GM18519 (cell line): ENCODE results near the gene VSIG10L.
A peak's percentile ranks its signal among the peaks of the same experiment; 100 is the strongest.

Experiments
- ATAC-seq: cut with Tn5 transposase; IDR thresholded peaks from one replicate; pipeline ENCODE4 v1.9.1; 2021; ENCODE audit warnings: mild to moderate bottlenecking, moderate library complexity; ENCODE audit not compliant: unreplicated experiment, low FRiP score

The VSIG10L gene

GRCh38 chr19:51341976-51342580, at the start of gene VSIG10L:
Gene VSIG10L (minus strand): TSS chr19:51342139. CDS start chr19:51342124, 15 bp downstream.
- ATAC-seq: no peak

GRCh38 chr19:51391073-51391611, 49.2 kb upstream of the VSIG10L start:
- no peak for ATAC-seq

DNA sequence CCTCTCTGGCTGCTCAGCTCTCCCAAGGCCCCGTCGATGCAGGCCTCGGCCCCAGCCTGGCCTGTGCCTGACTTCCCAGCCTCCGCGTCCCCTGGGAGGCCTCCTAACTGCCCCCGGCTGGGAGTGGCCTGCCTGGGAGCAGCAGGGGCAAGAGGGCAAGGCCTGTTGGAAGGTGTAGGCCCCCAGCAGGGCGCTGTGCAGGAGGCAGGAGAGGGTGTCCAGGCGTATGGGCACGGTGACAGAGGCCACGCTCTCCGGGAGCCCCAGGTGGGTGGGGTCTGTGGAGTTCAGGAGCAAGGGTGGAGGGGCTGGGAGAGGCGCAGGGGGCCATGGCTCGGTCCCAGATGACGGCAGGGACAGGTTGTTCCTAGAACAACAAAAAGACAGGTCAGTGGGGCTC, 47.2 kb upstream of the VSIG10L start:
- no peak for ATAC-seq

DNA sequence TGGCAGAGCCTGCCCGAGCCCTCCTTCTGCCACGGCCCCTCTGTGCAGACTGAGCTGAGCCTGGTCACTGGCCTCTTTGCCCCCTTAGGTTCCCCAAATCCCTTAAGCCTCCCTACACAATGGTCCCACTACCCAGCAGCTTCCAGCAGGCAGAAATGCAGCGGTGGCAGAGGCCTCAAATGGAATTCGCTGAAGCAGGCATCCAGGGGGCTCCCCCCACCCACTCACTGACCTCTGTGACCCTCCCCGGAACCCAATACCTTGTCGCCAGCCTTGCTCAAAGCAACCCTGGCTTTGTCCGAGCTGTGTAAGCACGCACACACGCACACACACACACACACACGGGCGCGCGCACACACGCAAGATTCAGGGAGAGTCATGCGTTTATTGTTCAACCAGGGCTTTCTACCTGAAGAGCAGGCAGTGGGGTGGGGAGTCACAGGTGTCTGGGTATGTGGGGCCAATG, 46.0 kb upstream of the VSIG10L start, which contains the start of gene LIM2:
Gene LIM2 (minus strand): TSS at position 51 of the 466 bp plus-strand sequence. CDS start 531 bp downstream, outside the sequence.
- no peak for ATAC-seq

DNA sequence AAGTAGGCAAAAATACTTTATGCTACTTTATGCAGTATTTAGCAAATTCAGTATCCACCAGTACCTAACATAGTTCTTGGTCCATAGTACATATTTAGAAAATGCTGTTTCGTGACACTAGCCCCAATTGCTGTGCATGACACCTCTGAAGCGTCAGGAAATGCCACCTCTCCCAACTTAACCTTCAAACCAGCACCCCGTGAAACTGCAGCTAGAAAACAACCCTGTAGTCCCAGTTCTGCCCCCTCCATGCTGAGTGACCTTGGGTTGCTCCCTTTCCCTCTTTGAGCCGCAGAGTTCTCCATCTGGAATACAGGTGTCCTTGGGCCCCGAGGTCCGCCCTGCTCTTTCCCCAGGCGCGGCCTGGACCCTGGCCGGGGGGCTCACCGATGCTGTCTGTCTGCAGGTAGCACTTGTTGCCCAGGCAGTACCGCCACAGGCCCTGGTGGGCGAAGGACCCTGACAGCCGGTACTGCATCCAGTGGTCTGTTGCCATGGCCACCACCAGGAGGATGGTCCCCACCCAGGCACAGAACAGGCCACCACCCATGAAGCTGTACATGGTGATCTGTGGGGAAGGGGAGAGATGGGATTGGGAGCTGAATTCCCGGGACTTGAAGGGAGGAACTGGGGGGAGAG, 45.1 kb upstream of the VSIG10L start:
- ATAC-seq: no peak

GRCh38 chr19:51382004-51382403, 40.1 kb upstream of the VSIG10L start:
- no peak for ATAC-seq

DNA sequence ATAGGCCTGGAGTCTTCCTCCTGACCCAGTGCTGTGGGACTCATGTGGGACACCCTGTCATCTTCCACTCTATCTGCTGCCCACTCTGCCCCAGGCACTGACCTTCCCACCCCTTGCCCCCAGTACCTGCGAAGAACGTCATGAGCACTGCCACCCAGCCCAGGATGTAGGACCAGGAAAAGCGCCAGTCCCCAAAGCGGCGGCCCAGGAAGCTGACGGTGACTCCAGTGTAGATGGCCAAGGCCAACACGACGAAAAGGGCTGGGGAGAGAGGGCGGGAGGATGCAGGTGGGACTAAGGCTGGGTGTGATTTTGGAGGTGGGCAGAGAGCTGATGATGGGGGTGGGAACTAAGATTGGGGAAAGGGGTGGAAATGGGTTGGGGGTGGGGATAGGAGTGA, 38.4 kb upstream of the VSIG10L start:
- no peak for ATAC-seq

DNA sequence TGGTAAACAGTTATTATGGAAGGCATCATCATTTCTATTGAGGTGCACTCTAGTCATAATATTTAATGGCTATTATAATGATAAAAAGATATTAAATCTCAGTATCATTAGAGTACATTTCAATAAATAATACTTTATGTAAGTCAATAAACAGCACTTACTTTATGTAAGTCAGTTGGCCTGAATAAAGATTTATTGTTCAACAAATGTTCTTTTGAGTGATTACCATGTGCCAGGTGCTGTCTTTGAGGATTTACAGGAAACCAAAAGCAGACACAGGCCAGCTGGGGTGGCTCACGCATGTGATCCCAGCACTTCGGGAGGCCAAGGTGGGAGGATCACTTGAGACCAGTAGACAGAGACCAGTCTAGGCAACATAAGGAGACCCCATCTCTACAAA, 35.5 kb upstream of the VSIG10L start:
- ATAC-seq: no peak

- ATAC-seq: no peak
Observed at GRCh38 chr19:51375504-51376221, 33.7 kb upstream of the VSIG10L start.

DNA sequence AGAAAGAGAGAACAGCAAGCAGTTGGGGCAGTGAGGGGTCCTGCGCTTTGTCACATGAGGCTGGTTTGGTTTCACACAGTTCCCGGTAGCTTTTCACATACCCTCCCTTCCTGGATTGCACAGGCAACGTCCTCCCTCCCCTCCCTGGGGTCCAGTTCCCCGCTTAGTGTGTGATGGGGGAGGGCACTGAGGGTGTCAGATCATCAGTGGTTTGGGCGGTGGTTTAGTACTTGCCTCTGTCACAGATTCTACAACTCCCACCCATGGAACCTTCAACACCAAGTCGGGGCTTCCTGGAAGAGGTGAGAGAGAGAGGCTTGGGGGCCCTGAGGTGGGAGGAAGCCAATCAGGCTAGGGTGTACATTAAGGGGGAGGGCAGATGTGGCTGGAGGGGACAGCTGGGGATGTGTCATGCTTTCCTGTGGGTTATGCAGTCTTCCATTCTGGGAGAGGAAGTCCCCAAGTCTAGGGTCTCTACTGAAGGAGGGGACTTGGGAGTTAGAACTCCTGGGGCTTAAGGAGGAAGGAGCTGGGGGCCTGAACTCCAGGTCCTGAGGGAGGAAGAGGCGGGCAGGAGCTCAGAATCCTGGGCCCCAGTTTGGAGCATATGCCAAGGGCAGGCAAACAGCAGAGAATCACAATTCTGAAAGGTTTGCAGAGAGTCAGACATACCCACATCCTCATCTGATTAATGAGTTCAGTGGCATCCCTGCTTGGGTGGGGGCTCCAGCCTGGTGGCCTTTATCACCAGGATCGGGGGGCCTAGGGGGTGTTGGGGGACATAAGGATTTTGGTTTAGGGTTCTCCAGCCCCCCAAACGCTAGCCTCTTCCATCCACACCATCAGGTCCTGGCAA, 30.9 kb upstream of the VSIG10L start, which contains the start of gene NKG7:
Gene NKG7 (minus strand): TSS at position 6 of the 856 bp plus-strand sequence. CDS start 119 bp downstream, outside the sequence.
- ATAC-seq: no peak

DNA sequence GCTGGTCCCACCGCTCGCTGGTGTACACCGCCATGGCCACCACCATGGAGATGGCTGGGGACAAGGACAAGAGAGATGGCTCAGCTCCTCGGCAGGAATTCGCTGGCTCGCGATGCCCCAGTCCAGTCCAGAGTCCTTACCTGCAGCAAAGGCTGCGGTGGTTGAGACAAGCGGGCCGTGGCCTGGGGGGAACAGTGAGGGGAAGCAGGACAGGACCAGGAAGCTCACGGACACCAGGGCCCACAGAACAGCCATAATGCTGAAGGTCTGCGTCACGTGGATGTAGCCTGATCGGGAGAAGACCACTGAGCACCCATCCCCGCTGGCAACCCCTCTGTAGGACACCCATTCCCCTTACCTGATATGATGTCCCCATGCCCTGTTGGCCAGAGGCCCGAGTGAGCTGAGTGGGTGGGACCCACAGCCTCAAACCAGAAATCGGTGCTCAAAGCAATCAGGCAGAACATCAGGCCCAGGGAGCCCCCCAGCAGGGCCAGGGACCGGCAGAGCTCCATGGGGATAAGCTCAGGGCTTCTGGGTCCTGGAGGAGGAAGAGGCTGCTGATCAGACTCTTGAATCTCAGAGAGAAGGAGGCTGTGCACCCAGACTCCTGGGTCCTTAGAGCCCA, 30.2 kb upstream of the VSIG10L start:
- no peak for ATAC-seq

DNA sequence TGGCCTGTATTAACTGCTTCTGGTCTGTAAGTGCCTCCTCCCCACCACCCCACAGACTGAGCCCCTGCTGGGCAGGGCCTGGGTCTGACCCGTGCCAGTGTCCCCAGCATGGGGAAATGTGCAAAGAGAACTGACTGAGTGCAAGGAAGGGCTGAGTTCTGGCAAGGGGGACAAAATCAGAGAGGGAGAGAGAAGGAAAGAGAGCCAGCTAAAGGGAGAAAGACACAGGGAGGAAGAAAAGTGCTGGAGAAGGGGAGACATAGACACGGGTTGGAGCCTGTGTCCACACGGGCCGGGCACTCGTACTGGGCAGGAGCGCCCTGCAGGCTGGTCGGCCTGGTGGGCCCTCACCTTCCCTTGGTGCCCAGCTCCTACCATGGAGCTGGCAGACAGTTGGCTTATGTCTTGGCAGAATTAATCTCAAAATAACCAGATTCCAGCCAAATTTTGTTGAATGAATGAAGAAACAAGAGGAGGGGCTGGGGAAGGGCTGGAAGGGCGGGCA, 29.3 kb upstream of the VSIG10L start:
- ATAC-seq: no peak

DNA sequence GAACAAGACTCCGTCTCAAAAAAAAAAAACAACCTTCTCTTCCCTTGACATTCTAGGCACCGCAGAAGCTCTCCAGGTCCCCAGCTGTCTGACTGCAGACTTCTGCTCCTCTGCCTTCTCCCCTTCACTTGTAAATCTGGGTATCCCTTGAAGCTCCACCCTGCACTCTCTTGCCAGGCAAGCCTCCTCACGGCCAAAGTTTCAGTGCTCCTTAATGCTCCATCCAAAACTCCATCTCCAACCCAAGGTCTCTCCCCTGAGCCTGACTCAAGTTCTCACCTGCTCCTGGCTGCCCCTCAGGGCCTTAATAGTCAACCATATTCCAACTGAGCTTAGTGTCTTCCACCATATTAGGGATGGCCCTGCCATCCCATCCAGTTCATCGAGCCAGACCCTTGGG, 28.3 kb upstream of the VSIG10L start:
- no peak for ATAC-seq

- ATAC-seq: no peak
Observed at GRCh38 chr19:51368366-51369282, 26.7 kb upstream of the VSIG10L start, which contains the start of gene CLDND2. Gene CLDND2 (minus strand): TSS chr19:51369003. CDS start chr19:51368577, 426 bp downstream.

- peak; percentile 37 for ATAC-seq
Observed at GRCh38 chr19:51367565-51368365, 25.8 kb upstream of the VSIG10L start.

DNA sequence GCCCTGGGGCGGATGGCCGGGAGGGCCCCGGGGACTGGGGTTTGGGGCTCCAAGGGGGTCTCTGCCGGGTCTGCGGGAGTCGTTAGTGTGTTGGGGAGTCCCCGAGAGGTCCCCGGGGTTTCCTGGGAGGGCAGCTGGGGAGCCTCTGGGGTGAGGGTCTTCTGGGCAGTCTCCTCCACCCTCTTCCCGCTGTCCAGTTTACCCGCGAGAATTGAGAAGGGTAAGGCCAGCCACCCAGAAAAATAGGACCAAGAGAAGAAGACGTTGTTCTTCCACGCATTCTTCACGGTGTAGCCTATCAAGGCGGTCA, 25.3 kb upstream of the VSIG10L start:
- ATAC-seq: no peak

DNA sequence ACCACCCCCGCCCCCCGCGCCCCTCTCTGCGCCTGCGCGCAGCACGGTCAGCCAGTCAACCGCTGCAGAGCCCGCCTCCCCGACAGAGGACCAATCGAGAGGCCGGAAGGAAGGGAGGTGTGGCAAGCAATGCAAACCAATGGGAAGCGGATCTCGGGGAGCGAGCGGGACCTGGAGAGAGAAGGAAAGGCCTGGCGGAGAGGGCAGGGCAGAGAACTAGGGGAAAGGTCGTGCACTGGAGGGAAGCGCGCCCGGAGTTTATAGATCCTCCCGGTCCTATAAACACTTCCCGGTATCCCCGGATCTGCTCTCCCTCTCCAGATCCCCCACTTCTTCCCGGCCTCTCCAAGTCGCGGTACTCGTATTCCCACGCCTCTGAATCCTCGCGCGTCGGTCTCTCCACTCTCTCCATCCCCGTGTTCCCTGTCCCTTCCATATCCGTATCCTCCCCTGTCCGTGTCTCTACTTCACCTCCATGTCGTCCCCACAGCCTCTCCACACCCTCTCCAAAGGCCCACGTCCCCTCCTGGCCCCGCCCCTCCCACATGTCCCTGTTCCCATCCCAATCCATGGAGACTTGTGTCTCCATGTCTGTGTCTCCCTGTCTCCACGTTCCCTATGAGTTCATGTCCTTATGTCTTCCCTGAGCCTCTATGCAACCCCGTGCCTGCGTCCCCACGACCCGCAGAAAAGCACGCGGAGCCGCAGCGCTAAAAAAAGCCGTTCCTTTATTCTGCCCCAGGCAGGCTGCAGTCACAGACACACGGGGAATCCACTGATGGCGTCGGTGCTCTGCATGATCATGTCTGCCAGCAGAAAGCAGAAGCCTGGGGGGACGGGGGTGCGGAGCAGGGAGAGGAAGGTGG, 24.7 kb upstream of the VSIG10L start:
- peak; percentile 40 for ATAC-seq
